Motor neuron (in vitro differentiated cells): ENCODE results near the gene MMP27. TPM values are rescaled to one million over a fixed set of nuclear protein-coding genes. Genes with fewer than 3 reads are reported as not detected.
"Not testable (repeated sequence)": the region's sequence is repeated elsewhere in the genome, so short reads cannot be mapped to it uniquely, and the experiment has no call there.

Source experiments
- ATAC-seq, 8 experiments: fragments of 200-7000 bp; cut with Tn5 transposase; replicated peaks in 6 of 8; 2 replicates each; pipeline ENCODE4 v1.8.0; 2021; ENCODE audit warnings: mild to moderate bottlenecking in 8 of 8, moderate library complexity in 8 of 8
- H3K27ac ChIP-seq, 2 donors: fragments of 250-450 bp; sonication (Bioruptor Pico); 2 replicates each; pipeline ENCODE4 v1.9.0; 2021; ENCODE audit warnings: antibody characterized with exemption in 2 of 2, mild to moderate bottlenecking in 2 of 2, moderate library complexity in 1 of 2
- H3K4me1 ChIP-seq, 2 donors: fragments of 250-450 bp; sonication (Bioruptor Pico); replicated peaks in 1 of 2; 2 replicates each; pipeline ENCODE4 v1.6.1; 2021; ENCODE audit warnings: antibody characterized with exemption in 2 of 2, mild to moderate bottlenecking in 2 of 2, moderate library complexity in 1 of 2
- H3K4me3 ChIP-seq, 5 donors: fragments of 250-450 bp; sonication (Bioruptor Pico); 2 replicates each; pipeline ENCODE4 v1.9.0; 2021; ENCODE audit warnings: antibody characterized with exemption in 5 of 5, mild to moderate bottlenecking in 5 of 5, moderate library complexity in 4 of 5
- WGBS, 10 experiments: fragments of 450-650 bp; shearing (Covaris generic); methylation state at CpG; one replicate each; pipeline ENCODE4 v1.0.0; 2022; 5-methylcytosine and 5-hydroxymethylcytosine counted together
- in situ Hi-C, 9 experiments: fragments of 400-800 bp; cut with MboI; loops; one replicate each; pipeline ENCODE4 v1.15.0; 2021; ENCODE audit warnings: low sequenced_read_pairs in 9 of 9, low pct_unique_long_range_greater_than_20kb in 2 of 9; ENCODE audit not compliant: unreplicated experiment in 9 of 9
- total RNA-seq, 8 experiments: library from RNA; unstranded; fragments of 300-600 nt; gene quantifications; 2 replicates each; pipeline versions ENCODE4 v1.2.3 to v1.2.4, GENCODE V29; 2022

MMP27 gene
- total RNA-seq: under 1 TPM in 1 of 8 experiments, not detected in 7; 0.20 TPM

DNA sequence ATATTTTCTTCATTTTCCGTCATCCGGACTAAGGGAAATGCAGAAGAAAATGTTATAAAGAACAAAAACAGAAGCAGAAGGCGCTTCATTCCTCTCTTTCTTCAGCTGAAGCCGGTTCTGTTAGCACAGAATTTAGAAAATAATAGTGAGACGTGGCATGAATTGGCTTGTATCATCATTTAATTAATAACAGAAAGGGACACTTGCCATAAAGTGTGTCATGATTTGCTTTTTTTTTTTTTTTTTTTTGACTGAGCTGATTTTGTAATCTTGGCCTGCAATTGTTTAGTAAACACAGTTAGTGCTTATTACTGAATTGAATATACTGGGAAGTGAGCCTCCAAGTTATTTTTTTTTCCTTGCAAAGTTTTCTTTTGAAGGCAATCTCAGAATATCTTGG, at the start of gene MMP27:
Gene MMP27 (minus strand): TSS at position 144 of the 400 bp plus-strand sequence. CDS start 55 bp downstream, at position 89.
- in situ Hi-C loops: no loop called here
- H3K4me3 ChIP-seq: no peak within 1 kb of the TSS
- H3K27ac ChIP-seq: no peak within 1 kb of the TSS
- WGBS, 10 experiments: 6 to 70% (median 29%) methylated on average over 4 to 5 of the region's 5 CpGs; no CpG with 5 or more reads in 3 of the 10 experiments
- ATAC-seq: no peak
- H3K4me1 ChIP-seq: no peaks in the 10 kb centered on the region

DNA sequence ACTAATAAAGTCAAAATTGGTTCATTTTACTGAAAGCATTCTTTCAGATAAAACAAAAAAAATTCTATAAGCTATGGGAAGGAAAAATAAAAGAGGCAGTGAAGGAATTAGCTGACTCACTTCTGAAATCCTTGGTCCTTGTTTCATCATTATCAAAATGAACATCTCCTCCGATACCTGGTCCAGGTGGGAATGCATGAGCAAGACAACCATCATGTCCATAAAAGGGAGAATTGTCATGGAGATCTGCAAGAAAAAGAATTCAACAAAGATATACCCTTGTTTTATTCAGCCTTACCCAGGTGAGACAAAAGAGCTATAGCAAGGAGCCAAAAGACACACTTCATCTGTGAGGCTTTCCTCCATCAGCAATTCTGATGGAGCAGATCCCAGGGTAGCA, 47.7 kb upstream of the MMP27 start:
- WGBS, 10 experiments: 20 to 100% (median 100%) methylated on average over 1 of the region's 1 CpG; no CpG with 5 or more reads in 1 of the 10 experiments
- no peak overlapping the region for H3K27ac ChIP-seq
- ATAC-seq: no peak

GRCh38 chr11:102751673-102752072, 46.1 kb upstream of the MMP27 start:
- Histone ChIP-seq H3K4me3 (no peak overlapping the region), H3K27ac (no peak overlapping the region), H3K4me1 (no peaks in the 10 kb centered on the region)
- ATAC-seq: no peak
- in situ Hi-C loops: no loop called here

More for the DNA sequence above, 47.7 kb upstream of the MMP27 start:
- Histone ChIP-seq H3K4me3 (no peak overlapping the region), H3K4me1 (no peaks in the 10 kb centered on the region)
- in situ Hi-C loops: no loop called here

DNA sequence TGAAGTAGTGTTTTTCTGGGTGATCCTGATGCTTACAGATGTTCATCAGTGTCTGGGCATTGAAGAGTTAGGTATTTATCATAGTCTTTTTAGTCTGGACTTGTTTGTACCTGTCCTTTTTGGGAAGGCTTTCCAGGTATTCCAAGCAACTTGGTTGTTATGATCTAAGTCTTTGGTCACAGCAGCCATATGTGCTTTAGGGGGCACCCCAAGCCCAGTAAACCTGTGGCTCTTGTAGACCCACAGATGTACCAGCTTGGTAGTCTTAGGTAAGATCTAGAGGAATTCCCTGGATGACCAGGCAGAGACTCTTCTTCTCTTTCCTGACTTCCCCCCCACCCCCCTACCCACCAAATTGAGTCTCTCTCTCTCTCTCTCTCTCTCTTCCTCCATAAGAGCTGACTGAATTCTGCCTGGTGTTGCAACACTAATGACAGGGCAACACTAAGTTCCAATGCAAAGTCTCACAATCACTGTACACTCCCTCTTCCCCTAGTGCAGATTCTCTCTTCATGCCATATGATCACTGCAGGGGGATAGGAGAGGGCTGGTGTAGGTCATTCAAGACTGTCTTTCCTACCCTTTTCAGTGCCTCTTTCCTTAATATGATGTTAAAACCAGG, 43.6 kb upstream of the MMP27 start:
- in situ Hi-C loops: no loop called here
- H3K27ac ChIP-seq: no peak overlapping the region
- ATAC-seq: peak in 2 of 8 experiments; percentile 64 to 74
- no peak overlapping the region for H3K4me3 ChIP-seq
- H3K4me1 ChIP-seq: no peaks in the 10 kb centered on the region

GRCh38 chr11:102746746-102747578, 41.4 kb upstream of the MMP27 start:
- ATAC-seq, in situ Hi-C loops, H3K4me1 ChIP-seq: not testable (repeated sequence)

GRCh38 chr11:102734650-102735049, 29.1 kb upstream of the MMP27 start:
- ATAC-seq: no peak

More at GRCh38 chr11:102746746-102747578, 41.4 kb upstream of the MMP27 start:
- not testable (repeated sequence) for H3K27ac ChIP-seq, H3K4me3 ChIP-seq
- WGBS, 10 experiments: 10 to 93% (median 80%) methylated on average over 1 to 9 of the region's 32 CpGs; no CpG with 5 or more reads in 1 of the 10 experiments

GRCh38 chr11:102733232-102733875, 27.8 kb upstream of the MMP27 start:
- in situ Hi-C loops: no loop called here
- Histone ChIP-seq H3K27ac (no peak overlapping the region), H3K4me3 (no peak overlapping the region), H3K4me1 (no peaks in the 10 kb centered on the region)
- WGBS, 10 experiments: 15 to 96% (median 59%) methylated on average over 2 to 7 of the region's 8 CpGs
- peak in 3 of 8 experiments; percentile 59 to 85 (median 80) for ATAC-seq

More at GRCh38 chr11:102734650-102735049, 29.1 kb upstream of the MMP27 start:
- no peaks in the 10 kb centered on the region for H3K4me1 ChIP-seq
- no peak overlapping the region for H3K4me3 ChIP-seq
- in situ Hi-C loops: no loop called here
- H3K27ac ChIP-seq: no peak overlapping the region

DNA sequence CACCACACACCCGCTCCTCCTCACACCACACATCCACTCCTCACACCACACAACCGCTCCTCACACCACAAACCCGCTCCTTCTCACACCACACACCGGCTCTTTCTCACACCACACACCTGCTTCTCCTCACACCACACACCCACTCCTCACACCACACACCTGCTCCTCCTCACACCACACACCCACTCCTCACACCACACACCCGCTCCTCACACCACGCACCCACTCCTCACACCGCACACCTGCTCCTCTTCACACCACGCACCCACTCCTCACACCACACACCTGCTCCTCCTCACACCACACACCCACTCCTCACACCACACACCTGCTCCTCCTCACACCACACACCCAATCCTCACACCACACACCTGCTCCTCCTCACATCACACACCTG, 25.4 kb upstream of the MMP27 start:
- H3K4me1 ChIP-seq, in situ Hi-C loops, H3K4me3 ChIP-seq, ATAC-seq, H3K27ac ChIP-seq: not testable (repeated sequence)
- 23 to 53% (median 37%) methylated on average over 3 to 4 of the region's 8 CpGs; no CpG with 5 or more reads in 3 of the 10 experiments for WGBS, 10 experiments

DNA sequence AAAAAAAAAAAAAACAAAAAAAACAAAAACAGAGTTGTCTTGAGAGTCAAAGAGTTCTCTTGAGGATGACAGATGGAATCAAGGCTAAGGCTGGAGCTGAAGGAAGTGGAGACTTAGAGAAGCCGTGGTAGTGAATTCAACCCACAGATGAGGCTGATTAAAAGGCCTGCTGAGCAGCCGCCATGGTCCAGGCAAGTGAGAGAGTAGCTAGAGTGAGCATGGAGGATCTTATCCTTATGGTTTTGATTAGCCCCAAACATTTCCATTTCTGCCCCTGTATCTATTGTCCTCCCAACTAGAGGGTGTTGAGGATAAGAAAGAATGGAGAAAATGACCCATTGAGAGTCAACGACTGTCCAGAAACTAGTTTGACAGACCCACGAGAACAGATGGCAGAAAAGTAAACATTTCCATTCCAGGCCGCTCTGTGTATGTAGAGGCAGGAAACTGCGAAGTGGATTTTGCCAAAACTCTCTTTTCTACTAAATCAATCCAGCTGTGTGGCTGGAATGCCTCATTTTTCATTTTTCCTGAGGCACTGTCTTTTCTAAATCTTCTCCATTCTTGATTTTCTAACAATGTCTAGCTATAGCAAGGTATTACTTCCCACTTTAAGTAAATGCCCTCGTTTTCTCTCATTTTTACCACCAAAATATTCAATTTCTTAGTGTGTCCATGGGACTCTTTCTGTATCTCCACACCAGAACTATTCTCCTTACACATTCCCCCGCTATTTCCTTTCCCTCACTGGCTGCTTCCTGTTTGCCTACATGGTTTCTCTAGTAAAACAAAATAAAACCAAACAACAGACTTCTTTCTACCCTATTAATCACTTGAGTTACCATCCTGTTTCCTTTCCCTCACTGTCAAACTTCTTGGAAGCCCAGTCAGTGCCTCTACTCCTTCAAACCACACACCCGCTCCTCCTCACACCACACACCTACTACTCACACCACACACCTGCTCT, 24.6 kb upstream of the MMP27 start:
- in situ Hi-C loops: no loop called here
- Histone ChIP-seq H3K4me1 (no peaks in the 10 kb centered on the region), H3K4me3 (no peak overlapping the region), H3K27ac (no peak overlapping the region)
- 20 to 85% (median 74%) methylated on average over 3 to 8 of the region's 9 CpGs for WGBS, 10 experiments
- ATAC-seq: no peak

GRCh38 chr11:102727890-102728289, 22.3 kb upstream of the MMP27 start:
- 83 to 100% (median 94%) methylated on average over 2 of the region's 2 CpGs; no CpG with 5 or more reads in 3 of the 10 experiments for WGBS, 10 experiments
- H3K4me3 ChIP-seq: no peak overlapping the region
- ATAC-seq: no peak
- H3K27ac ChIP-seq: no peak overlapping the region
- H3K4me1 ChIP-seq: no peaks in the 10 kb centered on the region
- in situ Hi-C loops: no loop called here

DNA sequence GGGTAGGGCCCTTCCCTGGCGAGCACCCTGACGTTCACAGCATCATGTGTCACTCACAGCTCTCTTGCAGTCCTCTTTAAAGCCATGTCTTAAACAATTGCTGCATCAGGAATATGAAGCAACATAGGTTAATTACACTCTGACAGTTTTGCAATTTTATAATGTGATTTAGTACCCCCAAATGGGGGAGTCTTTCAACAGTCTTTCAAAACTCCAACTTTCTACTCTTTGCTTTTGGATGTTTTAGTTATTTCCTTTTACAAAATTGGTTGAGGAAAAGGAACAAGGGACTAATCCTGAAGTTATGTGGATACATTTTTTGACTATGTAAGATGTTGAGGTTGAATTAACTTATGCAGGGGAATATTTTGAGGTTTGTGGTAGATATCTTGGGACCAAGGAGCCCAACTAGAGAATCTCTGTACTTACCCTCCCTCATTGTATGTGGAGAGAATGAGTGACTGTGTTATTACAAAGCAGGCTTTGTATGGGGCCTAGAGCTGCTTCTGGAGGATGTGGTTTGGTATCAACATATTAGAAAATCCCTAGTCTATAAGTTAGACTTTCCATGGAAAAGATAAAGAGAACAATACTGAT, 19.4 kb upstream of the MMP27 start, which contains the start of gene MMP8:
Gene MMP8 (minus strand): TSS at position 51 of the 597 bp plus-strand sequence. CDS start 99 bp downstream, outside the sequence.
- Histone ChIP-seq H3K4me3 (no peak within 1 kb of the TSS), H3K27ac (no peak within 1 kb of the TSS), H3K4me1 (no peaks in the 10 kb centered on the region)
- no peak for ATAC-seq
- WGBS, 10 experiments: 0 to 86% (median 38%) methylated on average over 1 to 2 of the region's 2 CpGs; no CpG with 5 or more reads in 4 of the 10 experiments
- in situ Hi-C loops: no loop called here

DNA sequence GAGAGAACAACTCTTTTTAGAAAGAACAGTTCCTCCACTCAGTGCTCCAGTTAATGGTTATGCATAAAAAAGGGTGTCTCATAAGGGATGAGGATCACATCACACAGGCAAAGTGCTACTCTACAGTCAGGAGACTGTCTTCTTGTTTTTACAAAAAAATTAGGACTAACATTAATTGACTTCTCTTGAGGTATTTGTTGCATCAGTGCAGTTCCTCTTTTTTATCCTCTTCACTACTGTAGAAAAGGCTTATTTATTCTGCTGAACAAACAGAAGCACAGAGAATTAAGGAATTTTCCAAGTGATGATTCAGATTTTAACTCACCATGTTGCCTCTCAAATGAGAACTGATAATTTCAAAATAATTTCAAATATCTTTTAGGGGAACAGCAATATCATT, 17.3 kb upstream of the MMP27 start:
- H3K27ac ChIP-seq: no peak overlapping the region
- in situ Hi-C loops: no loop called here
- H3K4me3 ChIP-seq: no peak overlapping the region
- no peak for ATAC-seq
- H3K4me1 ChIP-seq: no peaks in the 10 kb centered on the region
